Transverse colon (tissue), 4 donors: ENCODE data around the gene IGDCC3. TPM values are rescaled to one million over a fixed set of nuclear protein-coding genes. Genes with fewer than 3 reads are reported as not detected.
A peak's percentile ranks its signal among the peaks of the same experiment; 100 is the strongest.

Source experiments
- DNase-seq: peaks from one replicate; pipeline ENCODE4 v3.0.0-alpha.2; 2019
- H3K27ac ChIP-seq, 4 donors: fragments of 200-600 bp; sonication (generic); 2 replicates each; pipeline ENCODE4 v1.5.1; 2016 to 2018; ENCODE audit warnings: inconsistent platforms in 4 of 4
- H3K27me3 ChIP-seq: fragments of 200-600 bp; sonication (generic); 2 replicates; pipeline ENCODE4 v1.5.1; 2017; ENCODE audit warnings: inconsistent platforms
- H3K36me3 ChIP-seq, 4 donors: fragments of 200-600 bp; sonication (generic); 2 replicates each; pipeline ENCODE4 v1.5.1; 2017 to 2019; ENCODE audit warnings: inconsistent platforms in 4 of 4
- H3K4me1 ChIP-seq, 4 donors: fragments of 200-600 bp; sonication (generic); 2 replicates each; pipeline ENCODE4 v1.5.1; 2017 to 2020; ENCODE audit warnings: inconsistent platforms in 4 of 4
- H3K4me3 ChIP-seq, 4 donors: fragments of 200-600 bp; sonication (generic); 1 replicate in 1 of 4; 2 replicates in 3 of 4; pipeline versions ENCODE4 v1.5.1 to v1.6.1; 2017 to 2019; ENCODE audit warnings: inconsistent platforms in 4 of 4
- H3K9me3 ChIP-seq, 2 donors: fragments of 200-600 bp; sonication (generic); 2 replicates each; pipeline ENCODE4 v1.5.1; 2017 to 2019; ENCODE audit warnings: inconsistent platforms in 2 of 2
- CTCF ChIP-seq, 5 experiments: fragments of 200-600 bp in 3 of 5; fragments of 450-650 bp in 2 of 5; sonication (generic) in 3 of 5; IDR thresholded peaks; 1 replicate in 2 of 5; 2 replicates in 3 of 5; pipeline ENCODE4 v1.5.1; 2016 to 2017; ENCODE audit warnings: antibody characterized with exemption in 5 of 5, inconsistent platforms in 3 of 5, mild to moderate bottlenecking in 2 of 5, moderate library complexity in 1 of 5
- EP300 ChIP-seq: sonication (generic); formaldehyde crosslinking; IDR thresholded peaks from one replicate; pipeline ENCODE4 v1.6.1; 2017; ENCODE audit warnings: antibody characterized with exemption, low read depth
- POLR2A ChIP-seq: fragments of 450-650 bp; IDR thresholded peaks from one replicate; pipeline ENCODE4 v1.6.1; 2016; ENCODE audit warnings: antibody characterized with exemption, mild to moderate bottlenecking, moderate library complexity
- POLR2AphosphoS5 ChIP-seq, 3 donors: sonication (generic); formaldehyde crosslinking; IDR thresholded peaks; one replicate each; pipeline ENCODE4 v1.6.1; 2016; ENCODE audit warnings: antibody characterized with exemption in 3 of 3
- WGBS, 2 donors: methylation state at CpG; one replicate each; pipeline ENCODE4 v1.1.5; 2018; ENCODE audit warnings: low coverage in 1 of 2; 5-methylcytosine and 5-hydroxymethylcytosine counted together
- in situ Hi-C, 4 donors: fragments of 200-750 bp; cut with MboI; loops; one replicate each; pipeline versions ENCODE4 v1.15.0 to v1.15.1; 2017; ENCODE audit warnings: low sequenced_read_pairs in 3 of 4, low pct_ligation_motif_present in 1 of 4, low pct_unique_long_range_greater_than_20kb in 1 of 4
- intact Hi-C: fragments of 100-400 bp; cut with DNase I; formaldehyde crosslinking; loops from one replicate; pipeline ENCODE4 v1.15.1; 2023; ENCODE audit warnings: low total_unique reads
- total RNA-seq, 4 donors: library from RNA; depleted of rRNA; stranded (reverse); fragments of >200 nt; gene quantifications; one replicate each; pipeline ENCODE4 v1.1.0, GENCODE V29; 2016

The IGDCC3 gene
- total RNA-seq, 4 donors from 2014 or later: not detected

- intact Hi-C loops: no loop called here
- Histone ChIP-seq H3K4me3 (no peak overlapping the region), H3K27ac (no peak overlapping the region)
Observed at GRCh38 chr15:65307978-65308377, 69.8 kb downstream of the IGDCC3 start.

DNA sequence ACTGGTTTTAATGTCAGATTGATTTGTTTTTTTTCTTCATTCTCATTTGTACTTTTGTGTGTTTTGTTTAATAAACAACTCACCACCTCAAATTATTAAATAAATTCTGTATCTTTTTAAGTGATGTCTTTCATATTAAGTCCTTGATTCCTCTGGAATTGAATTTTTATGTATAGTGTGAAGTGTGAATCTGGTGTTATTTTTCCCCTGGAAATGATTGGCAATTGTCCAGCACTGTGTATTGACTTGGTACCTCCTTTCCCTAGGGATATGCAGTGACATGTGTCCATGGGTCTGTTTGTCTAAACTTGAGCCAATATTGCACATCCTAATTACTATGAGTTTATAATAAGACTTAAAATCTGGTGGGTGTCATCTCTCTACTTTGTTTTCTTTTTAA is 71.3 kb downstream of the IGDCC3 start:
- intact Hi-C loops: no loop called here
- Histone ChIP-seq H3K4me1 (peaks cover 0 to 15% (median 4%) of the 10 kb centered on the region in 4 donors), H3K9me3 (no peaks in the 10 kb centered on the region), H3K36me3 (no peaks in the 10 kb centered on the region), H3K4me3 (no peak overlapping the region), H3K27me3 (no peaks in the 10 kb centered on the region), H3K27ac (no peak overlapping the region)
- in situ Hi-C loops: no loop called here
- no peak for DNase-seq
- TF ChIP-seq EP300: no peak
- TF ChIP-seq POLR2A: no peak
- TF ChIP-seq POLR2AphosphoS5 (IDR thresholded peaks at IDR 0.05): no peak
- no peak for TF ChIP-seq CTCF (IDR thresholded peaks at IDR 0.05)

More at GRCh38 chr15:65307978-65308377, 69.8 kb downstream of the IGDCC3 start:
- in situ Hi-C loops: no loop called here
- no peaks in the 10 kb centered on the region for H3K27me3 ChIP-seq
- WGBS, 2 donors: 69% methylated on average over 6 of the region's 6 CpGs; no CpG with 5 or more reads in 1 of the 2 donors
- TF ChIP-seq POLR2AphosphoS5 (IDR thresholded peaks at IDR 0.05) (no peak), CTCF (IDR thresholded peaks at IDR 0.05) (no peak), POLR2A (no peak), EP300 (no peak)
- H3K4me1 ChIP-seq: peaks cover 0 to 15% (median 4%) of the 10 kb centered on the region in 4 donors
- no peaks in the 10 kb centered on the region for H3K36me3 ChIP-seq
- no peak for DNase-seq
- H3K9me3 ChIP-seq: no peaks in the 10 kb centered on the region

DNA sequence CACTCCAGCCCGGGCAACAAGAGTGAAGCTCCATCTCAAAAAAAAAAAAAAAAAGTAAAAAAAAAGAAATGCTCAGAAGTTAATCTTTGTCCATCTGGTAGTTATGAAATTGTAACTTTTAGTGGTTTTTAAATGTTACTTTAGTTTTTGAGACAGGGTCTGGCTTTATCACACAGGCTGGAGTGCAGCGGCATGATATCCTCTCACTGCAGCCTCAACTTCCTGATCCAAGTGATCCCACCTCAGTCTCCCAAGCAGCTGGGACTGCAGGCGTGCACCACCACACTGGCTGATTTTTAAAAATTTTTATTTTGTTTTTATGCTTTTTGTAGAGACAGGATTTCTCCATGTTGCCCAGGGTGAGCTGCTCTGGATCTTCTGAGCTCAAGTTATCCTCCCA is 72.0 kb downstream of the IGDCC3 start:
- in situ Hi-C loops (no loop called here), intact Hi-C loops (no loop called here)
- Histone ChIP-seq H3K4me3 (no peak overlapping the region), H3K27me3 (no peaks in the 10 kb centered on the region), H3K27ac (peak overlapping the region in 1 of 4 donors; percentile 86), H3K36me3 (no peaks in the 10 kb centered on the region), H3K9me3 (no peaks in the 10 kb centered on the region), H3K4me1 (peaks cover 0 to 15% (median 4%) of the 10 kb centered on the region in 4 donors)
- WGBS, 2 donors: 73 to 74% methylated on average over 3 of the region's 3 CpGs
- no peak for DNase-seq
- no peak for TF ChIP-seq CTCF (IDR thresholded peaks at IDR 0.05)
- TF ChIP-seq POLR2AphosphoS5 (IDR thresholded peaks at IDR 0.05): no peak
- TF ChIP-seq EP300: no peak
- TF ChIP-seq POLR2A: no peak

GRCh38 chr15:65305150-65305758 is 72.5 kb downstream of the IGDCC3 start:
- DNase-seq: no peak
- Histone ChIP-seq H3K27ac (peak overlapping the region; percentile 85 to 90 (median 88)), H3K4me1 (peaks cover 0 to 15% (median 4%) of the 10 kb centered on the region in 4 donors), H3K9me3 (no peaks in the 10 kb centered on the region), H3K27me3 (no peaks in the 10 kb centered on the region), H3K36me3 (no peaks in the 10 kb centered on the region), H3K4me3 (peak overlapping the region in 3 of 4 donors; percentile 1 to 62 (median 13))
- intact Hi-C loops: no loop called here
- 40 to 44% methylated on average over 11 to 14 of the region's 14 CpGs for WGBS, 2 donors
- in situ Hi-C loops: no loop called here
- TF ChIP-seq CTCF (IDR thresholded peaks at IDR 0.05): no peak
- no peak for TF ChIP-seq POLR2A
- TF ChIP-seq POLR2AphosphoS5 (IDR thresholded peaks at IDR 0.05): no peak
- TF ChIP-seq EP300: no peak
